ENCODE data around the gene BCL11A. TPM values are rescaled to one million over a fixed set of nuclear protein-coding genes. Genes with fewer than 3 reads are reported as not detected.

The BCL11A gene
- total and polyA plus RNA-seq, 2 experiments from 2014 or later = 57.5 to 77.6 TPM

GRCh38 chr2:60416221-60417008 lies 137.0 kb downstream of the BCL11A start (continued):
- TF ChIP-seq REST (IDR thresholded peaks at IDR 0.05; ENCODE audit: unreplicated experiment) = no peak
- TF ChIP-seq ZNF331 (CRISPR knock-in tag; IDR thresholded peaks at IDR 0.05; ENCODE audit: low read depth) = no peak

- no peak for ATAC-seq
- TF ChIP-seq ETS1 (IDR thresholded peaks at IDR 0.05) (no peak), STAT1 (IDR thresholded peaks at IDR 0.05; ENCODE audit: unreplicated experiment) (no peak), NANOG (IDR thresholded peaks at IDR 0.05; ENCODE audit: borderline replicate concordance) (no peak), ZNF114 (CRISPR knock-in tag; IDR thresholded peaks at IDR 0.05) (no peak)
- H3K27ac Mint-ChIP-seq = no peak overlapping the region
- Histone ChIP-seq H3K36me3 (ENCODE audit: insufficient read depth) (no peaks in the 10 kb centered on the region), H3K79me2 (replicated peaks; ENCODE audit: insufficient read depth) (no peaks in the 10 kb centered on the region), H2AFZ (no peak overlapping the region), H3K9me2 (ENCODE audit: insufficient read depth) (no peaks in the 10 kb centered on the region), H3K27me3 (ENCODE audit: insufficient read depth) (no peaks in the 10 kb centered on the region), H3K4me2 (no peak overlapping the region), H3K27ac (ENCODE audit: low read depth) (no peak overlapping the region), H4K20me1 (replicated peaks; ENCODE audit: insufficient read depth) (no peaks in the 10 kb centered on the region), H3F3A (replicated peaks; ENCODE audit: low read depth) (no peaks in the 10 kb centered on the region), H3K4me1 (ENCODE audit: insufficient read depth) (peaks cover 30% of the 10 kb centered on the region), H3K4me3 (no peak overlapping the region)
- peaks cover 10% of the 10 kb centered on the region for H3K27me3 Mint-ChIP-seq (ENCODE audit: insufficient read depth, low read depth, poor library complexity)
- no peak overlapping the region for H3K4me3 Mint-ChIP-seq
- H3K4me1 Mint-ChIP-seq = peaks cover 49% of the 10 kb centered on the region
- no peak for DNase-seq (ENCODE audit: low spot score)
- peaks cover 11% of the 10 kb centered on the region for H3K9me3 Mint-ChIP-seq
- peaks cover 6% of the 10 kb centered on the region; the same call in 2 of the 3 replicates for H3K36me3 Mint-ChIP-seq (ENCODE audit: low read depth)
These were observed 137.6 kb downstream of the BCL11A start for GRCh38 chr2:60415814-60416213.

GRCh38 chr2:60414495-60415138 lies 138.8 kb downstream of the BCL11A start:
- Mint-ChIP-seq H3K27ac (no peak overlapping the region), H3K27me3 (ENCODE audit: insufficient read depth, low read depth, poor library complexity) (peaks cover 10% of the 10 kb centered on the region), H3K4me3 (no peak overlapping the region), H3K36me3 (ENCODE audit: low read depth) (peaks cover 6% of the 10 kb centered on the region; the same call in 2 of the 3 replicates), H3K4me1 (peaks cover 58% of the 10 kb centered on the region), H3K9me3 (peaks cover 11% of the 10 kb centered on the region)
- Histone ChIP-seq H3K4me3 (no peak overlapping the region), H3K4me1 (ENCODE audit: insufficient read depth) (peaks cover 42% of the 10 kb centered on the region), H3K27ac (ENCODE audit: low read depth) (no peak overlapping the region), H3K9me2 (ENCODE audit: insufficient read depth) (no peaks in the 10 kb centered on the region), H2AFZ (no peak overlapping the region), H4K20me1 (replicated peaks; ENCODE audit: insufficient read depth) (no peaks in the 10 kb centered on the region), H3K79me2 (replicated peaks; ENCODE audit: insufficient read depth) (no peaks in the 10 kb centered on the region), H3K4me2 (no peak overlapping the region), H3F3A (replicated peaks; ENCODE audit: low read depth) (no peaks in the 10 kb centered on the region), H3K27me3 (ENCODE audit: insufficient read depth) (peaks cover 4% of the 10 kb centered on the region; the same call in 1 of the 2 replicates), H3K36me3 (ENCODE audit: insufficient read depth) (no peaks in the 10 kb centered on the region)
- no peak for ATAC-seq
- DNase-seq (ENCODE audit: low spot score) = no peak
- TF ChIP-seq NANOG (IDR thresholded peaks at IDR 0.05; ENCODE audit: borderline replicate concordance) = no peak
- no peak for TF ChIP-seq ZNF331 (CRISPR knock-in tag; IDR thresholded peaks at IDR 0.05; ENCODE audit: low read depth)
- TF ChIP-seq STAT1 (IDR thresholded peaks at IDR 0.05; ENCODE audit: unreplicated experiment) = no peak
- no peak for TF ChIP-seq CREB1 (CRISPR knock-in tag; IDR thresholded peaks at IDR 0.05; ENCODE audit: low read depth)

All from GM23338 (cell line).